ENCODE results near the gene NTN1.

The NTN1 gene

DNA sequence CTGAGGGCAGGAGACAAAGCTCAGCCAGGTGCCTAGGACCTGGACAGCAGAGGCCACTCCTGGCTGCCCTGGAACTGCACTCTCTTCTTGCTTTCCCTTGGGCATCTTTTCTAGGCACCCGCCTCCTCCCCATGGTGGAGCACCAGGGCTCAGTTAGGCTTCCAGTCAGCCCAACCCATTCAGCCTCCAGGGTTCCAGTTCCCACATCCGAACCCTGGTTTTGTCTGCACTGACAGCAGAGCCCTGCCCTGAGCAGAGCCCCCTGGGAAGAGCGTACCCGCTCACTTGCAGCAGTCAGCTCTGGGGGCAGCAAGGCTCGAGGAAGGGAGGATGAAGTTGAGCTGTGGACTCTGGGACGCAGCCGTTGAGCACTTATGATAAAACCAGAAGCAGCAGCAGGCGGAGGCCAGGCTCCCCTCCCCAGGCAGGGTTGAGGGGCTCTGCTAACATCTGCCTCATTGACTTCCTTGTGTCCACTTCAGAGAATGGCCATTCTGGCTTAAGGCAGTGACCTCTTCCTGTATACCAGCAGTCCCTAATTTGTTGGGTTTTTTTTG is 213.2 kb downstream of the NTN1 start:
- Histone ChIP-seq H3F3A (ENCODE audit: control insufficient read depth, insufficient read depth) (no peaks in the 10 kb centered on the region), H3K79me2 (ENCODE audit: control insufficient read depth, low read length) (no peaks in the 10 kb centered on the region), H4K20me1 (ENCODE audit: control insufficient read depth, insufficient read depth, low read depth, low read length) (no peaks in the 10 kb centered on the region), H3K9me2 (replicated peaks; ENCODE audit: control insufficient read depth, low read length) (no peaks in the 10 kb centered on the region), H3K27me3 (ENCODE audit: control insufficient read depth, low read length) (peaks cover 3% of the 10 kb centered on the region; the same call in 1 of the 2 replicates), H3K36me3 (ENCODE audit: control insufficient read depth, low read length) (no peaks in the 10 kb centered on the region), H3K9me3 (ENCODE audit: control insufficient read depth, insufficient read depth, low read length) (no peaks in the 10 kb centered on the region), H3K4me1 (ENCODE audit: control insufficient read depth, low read length) (peaks cover 7% of the 10 kb centered on the region), H3K27ac (ENCODE audit: low read depth, low read length) (no peak overlapping the region), H3K4me2 (ENCODE audit: low read length) (no peak overlapping the region), H3K4me3 (ENCODE audit: low read length) (no peak overlapping the region)
- TF ChIP-seq, protein P1, sequence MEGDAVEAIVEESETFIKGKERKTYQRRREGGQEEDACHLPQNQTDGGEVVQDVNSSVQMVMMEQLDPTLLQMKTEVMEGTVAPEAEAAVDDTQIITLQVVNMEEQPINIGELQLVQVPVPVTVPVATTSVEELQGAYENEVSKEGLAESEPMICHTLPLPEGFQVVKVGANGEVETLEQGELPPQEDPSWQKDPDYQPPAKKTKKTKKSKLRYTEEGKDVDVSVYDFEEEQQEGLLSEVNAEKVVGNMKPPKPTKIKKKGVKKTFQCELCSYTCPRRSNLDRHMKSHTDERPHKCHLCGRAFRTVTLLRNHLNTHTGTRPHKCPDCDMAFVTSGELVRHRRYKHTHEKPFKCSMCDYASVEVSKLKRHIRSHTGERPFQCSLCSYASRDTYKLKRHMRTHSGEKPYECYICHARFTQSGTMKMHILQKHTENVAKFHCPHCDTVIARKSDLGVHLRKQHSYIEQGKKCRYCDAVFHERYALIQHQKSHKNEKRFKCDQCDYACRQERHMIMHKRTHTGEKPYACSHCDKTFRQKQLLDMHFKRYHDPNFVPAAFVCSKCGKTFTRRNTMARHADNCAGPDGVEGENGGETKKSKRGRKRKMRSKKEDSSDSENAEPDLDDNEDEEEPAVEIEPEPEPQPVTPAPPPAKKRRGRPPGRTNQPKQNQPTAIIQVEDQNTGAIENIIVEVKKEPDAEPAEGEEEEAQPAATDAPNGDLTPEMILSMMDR (IDR thresholded peaks at IDR 0.05; ENCODE audit: low read depth, low read length, poor library complexity, severe bottlenecking), result no peak
- TF ChIP-seq EZH2phosphoT487 (IDR thresholded peaks at IDR 0.05; ENCODE audit: borderline replicate concordance, low read length), result no peak

DNA sequence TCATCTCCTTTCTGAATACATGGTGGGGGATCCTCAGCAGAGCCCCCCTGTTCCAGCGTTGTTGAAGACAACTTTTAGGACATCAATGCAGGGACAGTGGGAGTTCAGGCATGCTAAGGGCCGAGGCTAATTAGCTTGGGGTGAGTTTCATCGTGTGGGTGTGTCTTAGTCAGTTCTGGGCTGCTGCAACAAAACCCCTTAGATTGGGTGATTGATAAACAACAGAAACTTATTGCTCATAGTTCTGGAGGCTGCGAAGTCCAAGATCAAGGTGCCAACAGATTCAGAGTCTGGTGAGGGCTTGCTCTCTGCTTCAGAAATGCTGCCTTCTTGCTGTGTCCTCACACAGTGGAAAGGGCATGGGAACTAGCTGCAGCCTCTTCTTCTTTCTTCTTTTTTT is 214.0 kb downstream of the NTN1 start:
- H3K4me2 ChIP-seq (ENCODE audit: low read length), result no peak overlapping the region
- H3K79me2 ChIP-seq (ENCODE audit: control insufficient read depth, low read length), result no peaks in the 10 kb centered on the region
- peaks cover 13% of the 10 kb centered on the region for H3K4me1 ChIP-seq (ENCODE audit: control insufficient read depth, low read length)
- peaks cover 5% of the 10 kb centered on the region; the same call in 1 of the 2 replicates for H3K27me3 ChIP-seq (ENCODE audit: control insufficient read depth, low read length)
- no peak overlapping the region for H3K27ac ChIP-seq (ENCODE audit: low read depth, low read length)
- no peaks in the 10 kb centered on the region for H4K20me1 ChIP-seq (ENCODE audit: control insufficient read depth, insufficient read depth, low read depth, low read length)
- H3F3A ChIP-seq (ENCODE audit: control insufficient read depth, insufficient read depth), result no peaks in the 10 kb centered on the region
- no peaks in the 10 kb centered on the region for H3K36me3 ChIP-seq (ENCODE audit: control insufficient read depth, low read length)
- no peaks in the 10 kb centered on the region for H3K9me3 ChIP-seq (ENCODE audit: control insufficient read depth, insufficient read depth, low read length)
- no peaks in the 10 kb centered on the region for H3K9me2 ChIP-seq (replicated peaks; ENCODE audit: control insufficient read depth, low read length)
- TF ChIP-seq, protein P1 (IDR thresholded peaks at IDR 0.05; ENCODE audit: low read depth, low read length, poor library complexity, severe bottlenecking), result no peak
- no peak for TF ChIP-seq EZH2phosphoT487 (IDR thresholded peaks at IDR 0.05; ENCODE audit: borderline replicate concordance, low read length)
- no peak overlapping the region for H3K4me3 ChIP-seq (ENCODE audit: low read length)

DNA sequence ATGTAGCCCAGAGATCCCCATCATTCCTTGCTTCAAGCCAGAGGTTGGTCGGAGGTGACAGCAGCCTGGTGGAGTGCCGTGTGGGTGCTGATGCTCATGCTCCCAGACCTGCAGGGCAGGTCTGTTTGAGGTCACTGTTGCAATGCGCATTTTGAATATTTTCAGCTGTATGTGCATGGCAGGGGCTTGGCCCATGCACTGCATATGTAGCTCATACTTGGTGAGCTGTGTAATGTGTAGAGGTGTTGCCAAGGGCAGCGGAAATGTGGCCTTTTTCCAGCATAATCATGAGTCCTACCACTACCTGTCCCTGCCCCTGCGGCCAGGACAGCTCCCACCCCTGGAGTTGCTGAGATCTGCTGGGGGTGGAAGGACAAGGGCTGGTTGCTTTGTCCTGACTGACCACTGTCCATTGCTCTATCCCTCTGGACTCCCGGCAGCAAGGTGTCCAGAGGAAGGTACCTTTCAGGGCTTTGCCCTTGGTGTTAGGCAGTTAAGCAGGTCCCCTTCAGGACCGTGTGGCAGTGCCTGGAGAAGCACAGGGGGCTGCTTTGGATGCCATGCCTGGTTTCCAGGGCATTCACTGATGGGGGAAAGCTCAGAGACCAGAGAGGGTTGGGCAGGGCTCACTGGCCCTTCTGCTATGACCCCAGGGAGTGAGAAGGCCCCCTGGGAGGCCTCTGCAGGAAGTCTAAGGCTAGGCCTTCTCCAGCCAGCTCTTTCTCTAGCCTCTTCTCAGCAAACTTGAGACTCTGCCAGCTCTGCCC is 215.2 kb downstream of the NTN1 start:
- Histone ChIP-seq H3K4me1 (ENCODE audit: control insufficient read depth, low read length) (peaks cover 16% of the 10 kb centered on the region), H3K27ac (ENCODE audit: low read depth, low read length) (no peak overlapping the region), H3K4me2 (ENCODE audit: low read length) (no peak overlapping the region), H3K4me3 (ENCODE audit: low read length) (no peak overlapping the region), H3K9me3 (ENCODE audit: control insufficient read depth, insufficient read depth, low read length) (no peaks in the 10 kb centered on the region), H3K79me2 (ENCODE audit: control insufficient read depth, low read length) (no peaks in the 10 kb centered on the region), H3K36me3 (ENCODE audit: control insufficient read depth, low read length) (no peaks in the 10 kb centered on the region), H3K27me3 (ENCODE audit: control insufficient read depth, low read length) (peaks cover 5% of the 10 kb centered on the region; the same call in 1 of the 2 replicates), H3F3A (ENCODE audit: control insufficient read depth, insufficient read depth) (no peaks in the 10 kb centered on the region), H3K9me2 (replicated peaks; ENCODE audit: control insufficient read depth, low read length) (no peaks in the 10 kb centered on the region), H4K20me1 (ENCODE audit: control insufficient read depth, insufficient read depth, low read depth, low read length) (no peaks in the 10 kb centered on the region)
- no peak for TF ChIP-seq EZH2phosphoT487 (IDR thresholded peaks at IDR 0.05; ENCODE audit: borderline replicate concordance, low read length)
- TF ChIP-seq, protein P1 (IDR thresholded peaks at IDR 0.05; ENCODE audit: low read depth, low read length, poor library complexity, severe bottlenecking), result no peak

All from DOHH2 (cell line).